ENCODE results near the gene RNF180.

The RNF180 gene, protein sequence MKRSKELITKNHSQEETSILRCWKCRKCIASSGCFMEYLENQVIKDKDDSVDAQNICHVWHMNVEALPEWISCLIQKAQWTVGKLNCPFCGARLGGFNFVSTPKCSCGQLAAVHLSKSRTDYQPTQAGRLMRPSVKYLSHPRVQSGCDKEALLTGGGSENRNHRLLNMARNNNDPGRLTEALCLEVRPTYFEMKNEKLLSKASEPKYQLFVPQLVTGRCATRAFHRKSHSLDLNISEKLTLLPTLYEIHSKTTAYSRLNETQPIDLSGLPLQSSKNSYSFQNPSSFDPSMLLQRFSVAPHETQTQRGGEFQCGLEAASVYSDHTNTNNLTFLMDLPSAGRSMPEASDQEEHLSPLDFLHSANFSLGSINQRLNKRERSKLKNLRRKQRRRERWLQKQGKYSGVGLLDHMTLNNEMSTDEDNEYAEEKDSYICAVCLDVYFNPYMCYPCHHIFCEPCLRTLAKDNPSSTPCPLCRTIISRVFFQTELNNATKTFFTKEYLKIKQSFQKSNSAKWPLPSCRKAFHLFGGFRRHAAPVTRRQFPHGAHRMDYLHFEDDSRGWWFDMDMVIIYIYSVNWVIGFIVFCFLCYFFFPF

DNA sequence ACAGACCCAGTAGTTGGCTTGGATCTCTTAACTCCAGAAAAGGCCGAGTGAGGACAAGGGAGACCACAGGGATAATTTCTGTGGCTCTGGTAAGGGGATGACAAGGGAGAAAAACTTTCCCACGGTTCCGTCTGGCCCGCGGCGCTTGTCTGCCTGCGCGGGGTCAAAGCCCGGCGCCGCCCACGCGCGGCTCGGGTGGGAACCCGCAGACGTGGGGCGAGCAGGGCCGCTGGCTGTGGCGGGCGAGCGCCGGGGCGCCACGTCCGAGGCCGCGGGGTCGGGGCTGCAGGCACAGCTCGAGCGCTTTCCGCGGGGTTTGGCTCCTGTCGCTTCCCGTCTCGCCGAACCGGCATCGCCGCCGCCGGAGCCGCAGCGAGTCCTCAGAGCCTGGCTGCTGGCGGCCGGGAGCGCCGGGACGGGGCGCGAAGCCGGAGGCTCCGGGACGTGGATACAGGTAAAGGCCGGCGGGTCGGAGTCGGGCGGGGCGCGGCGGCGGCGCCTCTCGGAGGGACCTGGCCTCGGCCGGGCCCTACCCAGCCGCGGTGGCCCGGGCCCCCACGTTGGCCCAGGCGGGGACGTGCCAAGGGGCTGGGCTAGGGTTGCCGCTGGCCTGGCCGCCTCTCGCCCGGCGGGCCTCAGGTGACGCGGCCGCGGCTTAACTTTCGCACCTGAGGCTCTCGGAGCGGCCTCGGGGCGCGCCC, at the start of gene RNF180:
RNF180 (plus strand) TSS at position 344 of the 701 bp plus-strand sequence. CDS start 34,965 bp downstream, outside the sequence.
- DNase-seq (ENCODE audit: low read depth in 2 of 2): no peak

DNA sequence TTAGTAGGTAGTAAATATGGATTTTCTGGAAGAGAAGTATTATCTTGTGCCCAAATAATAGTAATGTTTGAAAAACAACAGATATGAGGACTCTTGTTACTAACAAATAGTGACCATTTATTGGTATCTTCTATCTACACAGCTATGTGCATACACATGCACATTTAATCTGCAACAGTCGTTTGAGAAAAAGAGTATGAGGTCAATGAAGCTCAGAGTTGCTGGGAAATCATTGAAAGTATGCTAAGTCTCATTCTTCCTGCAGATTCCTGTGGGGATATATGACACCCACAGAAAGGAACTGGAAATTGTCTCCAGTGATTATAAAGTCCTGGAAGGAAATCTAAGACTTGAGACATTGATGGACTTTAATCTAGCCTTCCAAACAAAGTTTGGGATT, 40.1 kb upstream of the RNF180 start:
- no peak for DNase-seq (ENCODE audit: low read depth in 2 of 2)

DNA sequence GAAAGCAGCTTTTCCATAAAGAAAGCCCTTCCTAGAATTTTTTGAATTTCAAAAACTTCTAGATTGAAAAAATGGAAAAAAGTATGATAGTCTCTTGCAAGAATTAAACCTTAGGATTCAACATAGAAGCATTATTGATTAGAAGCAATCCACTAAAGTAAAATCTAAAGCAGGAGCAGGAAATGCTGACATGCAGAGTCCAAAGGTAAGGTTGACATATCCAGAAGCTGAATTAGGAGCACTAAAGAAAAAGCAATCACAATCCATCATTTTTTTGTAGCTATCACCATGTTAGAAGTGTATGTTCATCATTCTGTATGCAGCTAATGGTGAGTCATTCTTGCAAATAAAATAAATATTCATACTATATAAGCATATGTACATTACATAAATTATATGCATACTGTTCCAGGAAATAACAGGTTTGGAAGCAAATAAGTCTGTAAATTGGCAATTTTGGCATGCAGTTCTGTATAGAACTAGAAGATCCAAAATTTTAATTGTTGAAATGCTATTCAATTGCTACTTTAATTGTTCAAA, 39.4 kb upstream of the RNF180 start:
- no peak for DNase-seq (ENCODE audit: low read depth in 2 of 2)

DNA sequence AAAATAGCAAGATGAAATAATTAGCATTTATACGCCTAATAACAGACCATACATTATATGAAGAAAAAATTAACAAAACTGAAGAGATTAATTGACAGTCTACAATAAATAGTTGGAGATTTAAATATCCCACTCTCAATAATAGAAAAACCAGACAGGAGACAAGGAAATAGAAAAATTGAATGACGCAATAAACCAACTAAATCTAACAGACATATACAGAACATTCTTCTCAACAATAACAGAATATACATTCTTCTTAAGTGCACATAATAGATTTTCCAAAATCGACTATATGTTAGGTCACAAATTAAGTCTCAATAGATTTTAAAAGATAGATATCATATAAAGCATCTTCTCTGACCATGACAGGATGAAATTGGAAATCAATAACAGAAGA, 25.6 kb upstream of the RNF180 start:
- no peak for DNase-seq (ENCODE audit: low read depth in 2 of 2)

DNA sequence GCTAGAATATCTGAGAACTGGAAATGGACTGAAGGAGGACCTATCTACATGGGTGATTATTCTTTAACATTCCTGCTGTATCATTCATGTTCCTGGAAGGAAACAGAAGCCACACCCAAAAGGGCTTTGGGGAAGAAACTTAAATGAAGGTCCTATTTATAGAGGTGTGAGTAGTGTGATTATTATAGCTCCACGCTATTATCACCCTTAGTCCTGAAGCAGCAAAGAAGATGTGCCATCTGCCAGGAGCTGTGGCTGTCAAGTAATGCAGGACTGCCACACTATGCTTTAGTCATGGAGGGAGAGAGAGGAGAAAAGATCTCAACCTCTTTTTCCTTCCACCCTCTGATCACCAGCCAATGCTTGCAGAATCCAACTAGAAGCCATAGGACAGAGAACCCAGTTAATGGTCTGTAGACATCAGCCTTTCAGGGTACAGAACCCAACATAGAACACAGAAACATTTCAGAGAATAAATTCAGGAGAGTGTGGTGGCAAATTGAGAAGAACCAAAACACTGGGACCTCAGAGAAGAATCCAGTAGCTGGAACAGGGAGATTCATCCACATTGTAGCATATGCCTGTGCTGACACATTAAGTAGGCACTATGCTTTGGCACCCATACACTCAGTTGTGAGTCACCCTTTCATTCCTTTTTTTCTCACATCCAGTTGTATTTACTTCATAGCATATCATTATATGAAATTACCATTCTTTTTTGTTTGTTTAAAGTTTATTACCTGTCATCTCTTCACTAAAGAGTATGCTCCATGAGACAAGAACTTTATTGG, 21.0 kb upstream of the RNF180 start:
- no peak for DNase-seq (ENCODE audit: low read depth in 2 of 2)

DNA sequence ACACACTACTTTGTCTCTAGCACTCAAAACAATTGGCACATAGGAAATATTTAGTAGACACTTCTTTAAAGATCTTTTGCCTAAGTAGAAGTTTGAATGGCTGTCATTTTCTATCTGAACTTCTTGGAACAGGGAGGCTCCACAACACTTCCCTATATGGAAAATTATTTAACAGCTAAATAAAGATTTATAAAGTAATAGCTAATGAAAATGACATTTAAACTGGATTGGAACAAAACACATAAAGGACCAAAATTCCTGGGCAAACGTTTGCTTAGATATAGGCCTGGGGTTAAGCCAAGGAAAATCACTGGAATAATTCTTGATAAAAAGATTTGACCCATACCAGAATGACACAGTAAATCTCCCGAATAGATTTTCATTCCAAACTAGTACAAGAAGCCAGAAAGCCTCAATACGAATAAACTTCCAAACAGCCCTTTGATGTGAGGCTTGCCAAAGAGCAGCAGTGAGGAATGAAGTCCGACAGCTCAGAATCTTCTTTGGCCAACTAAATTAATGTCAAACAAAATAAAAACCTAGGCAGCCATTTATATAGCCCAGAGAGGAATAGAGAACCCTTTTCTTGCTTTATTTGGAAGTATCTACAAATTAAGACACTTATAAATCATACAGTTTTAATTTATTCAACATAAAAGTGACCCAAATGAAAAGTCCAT, 20.3 kb upstream of the RNF180 start:
- no peak for DNase-seq (ENCODE audit: low read depth in 2 of 2)

DNA sequence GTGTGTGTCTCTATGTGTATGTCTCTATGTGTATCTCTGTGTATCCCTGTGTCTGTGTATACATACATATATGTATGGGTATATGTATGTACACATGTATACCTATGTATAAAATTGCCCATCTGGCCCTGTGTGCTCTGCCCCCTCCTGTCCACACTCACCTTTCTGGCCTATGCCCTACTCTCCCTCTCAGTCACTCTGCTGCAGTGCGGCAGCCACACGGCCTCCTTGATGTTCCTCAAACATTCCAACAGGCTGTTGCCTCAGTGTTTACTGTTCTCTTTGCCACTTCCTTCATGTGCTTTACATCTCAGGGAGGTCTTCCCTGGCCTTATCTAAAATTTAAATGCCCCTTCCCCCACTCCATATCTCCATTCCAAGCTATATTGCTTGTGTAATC, 18.3 kb upstream of the RNF180 start:
- no peak for DNase-seq (ENCODE audit: low read depth in 2 of 2)

DNA sequence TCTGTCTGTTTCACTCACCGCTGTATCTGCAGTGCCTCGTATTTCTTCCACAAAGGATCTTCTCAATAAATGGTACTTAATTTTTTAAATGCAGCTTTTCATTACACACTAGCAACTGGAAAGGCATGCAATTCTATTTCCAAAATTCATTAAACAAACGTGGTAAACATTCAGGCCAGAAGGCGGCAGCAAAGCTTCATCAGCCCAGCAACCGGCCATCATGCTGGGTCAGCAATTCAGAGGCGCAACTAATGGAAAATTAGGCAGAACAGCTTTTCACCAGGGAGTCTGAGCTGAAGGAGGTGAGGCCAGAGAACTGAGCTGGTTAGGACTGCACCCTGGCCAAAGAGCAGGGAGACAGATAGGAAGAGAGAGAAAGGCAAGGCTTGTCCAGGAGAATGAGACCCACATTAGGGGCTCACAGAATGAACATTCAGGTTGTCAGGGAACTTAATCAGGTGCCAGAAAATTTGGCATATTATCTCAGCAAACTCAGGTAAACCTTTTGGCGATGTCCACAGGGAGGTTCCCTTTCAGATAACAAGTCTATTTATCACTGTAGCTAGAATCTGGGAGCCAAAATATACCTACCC, 17.7 kb upstream of the RNF180 start:
- DNase-seq (ENCODE audit: low read depth in 2 of 2): no peak

DNA sequence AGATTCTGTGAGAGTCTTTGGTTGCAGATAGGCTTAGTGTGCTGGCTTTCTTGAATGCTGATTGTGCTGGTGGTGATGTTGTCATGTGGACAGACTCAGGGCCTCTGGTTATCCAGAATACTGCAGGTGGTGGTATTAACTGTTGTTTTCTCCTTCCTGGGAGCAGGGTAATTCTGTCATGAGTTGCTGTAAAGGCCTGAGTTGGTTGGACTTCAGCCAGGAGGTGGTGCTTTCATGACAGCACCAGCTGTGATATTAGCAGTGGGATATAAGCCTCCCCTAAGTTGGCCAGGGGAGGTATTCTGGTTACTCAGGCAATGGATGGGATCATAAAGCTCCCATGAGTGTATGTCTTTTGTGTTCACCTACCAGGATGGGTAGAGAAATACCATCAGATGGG, 16.4 kb upstream of the RNF180 start:
- no peak for DNase-seq (ENCODE audit: low read depth in 2 of 2)

DNA sequence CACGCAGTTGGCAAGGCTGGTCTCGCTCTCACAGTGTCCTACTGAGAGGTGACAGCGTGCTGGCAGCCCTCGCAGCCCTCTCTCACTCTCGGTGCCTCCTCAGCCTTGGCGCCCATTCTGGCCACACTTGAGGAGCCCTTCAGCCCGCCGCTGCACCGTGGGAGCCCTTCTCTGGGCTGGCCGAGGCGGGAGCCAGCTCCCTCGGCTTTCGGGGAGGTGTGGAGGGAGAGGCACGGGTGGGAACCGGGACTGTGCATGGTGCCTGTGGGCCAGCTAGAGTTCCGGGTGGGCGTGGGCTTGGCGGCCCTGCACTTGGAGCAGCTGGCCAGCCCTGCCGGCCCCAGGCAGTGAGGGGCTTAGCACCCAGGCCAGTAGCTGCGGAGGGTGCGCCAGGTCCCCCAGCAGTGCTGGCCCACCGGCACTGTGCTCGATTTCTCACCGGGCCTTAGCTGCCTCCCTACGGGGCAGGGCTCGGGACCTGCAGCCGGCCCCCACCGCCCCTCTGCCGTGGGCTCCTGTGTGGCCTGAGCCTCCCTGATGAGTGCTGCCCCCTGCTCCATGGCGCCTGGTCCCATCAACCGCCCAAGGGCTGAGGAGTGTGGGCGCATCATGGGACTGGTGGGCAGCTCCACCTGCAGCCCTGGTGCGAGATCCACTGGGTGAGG, 15.7 kb upstream of the RNF180 start:
- DNase-seq (ENCODE audit: low read depth in 2 of 2): no peak

DNA sequence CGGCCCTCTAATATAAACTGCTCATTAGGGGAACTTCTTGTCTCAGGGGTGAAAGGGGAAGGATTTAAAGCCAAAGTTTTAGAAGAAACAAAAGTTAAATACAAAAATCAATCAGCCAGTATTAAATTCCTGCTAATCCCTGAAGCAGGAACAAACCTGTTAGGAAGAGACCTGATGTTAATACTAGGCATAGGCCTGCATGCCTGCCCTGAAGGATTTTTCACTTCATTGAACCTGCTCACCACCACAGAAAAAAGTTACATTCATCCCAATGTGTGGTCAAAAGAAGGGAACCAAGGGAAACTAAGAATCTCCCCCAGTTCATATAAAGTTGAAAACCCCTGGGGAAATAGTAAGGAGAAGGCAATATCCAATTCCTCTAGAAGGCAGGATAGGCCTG, 9.4 kb upstream of the RNF180 start:
- DNase-seq (ENCODE audit: low read depth in 2 of 2): no peak

DNA sequence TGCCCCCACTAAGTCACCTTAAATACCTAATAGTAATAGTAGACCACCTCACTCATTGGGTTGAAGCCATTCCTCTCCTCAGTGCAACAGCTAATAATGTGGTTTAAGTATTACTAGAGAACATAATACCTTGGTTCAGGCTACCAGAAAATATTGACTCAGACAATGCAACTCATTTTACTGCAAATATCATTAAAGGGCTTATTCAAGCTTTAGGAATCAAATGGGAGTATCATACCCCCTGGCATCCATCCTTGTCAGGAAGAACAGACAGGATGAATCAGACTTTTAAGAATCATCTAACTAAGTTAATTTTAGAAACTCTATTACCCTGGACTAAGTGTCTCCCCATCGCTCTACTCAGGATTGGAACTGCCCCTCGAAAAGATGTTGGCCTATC, 6.8 kb upstream of the RNF180 start:
- no peak for DNase-seq (ENCODE audit: low read depth in 2 of 2)

DNA sequence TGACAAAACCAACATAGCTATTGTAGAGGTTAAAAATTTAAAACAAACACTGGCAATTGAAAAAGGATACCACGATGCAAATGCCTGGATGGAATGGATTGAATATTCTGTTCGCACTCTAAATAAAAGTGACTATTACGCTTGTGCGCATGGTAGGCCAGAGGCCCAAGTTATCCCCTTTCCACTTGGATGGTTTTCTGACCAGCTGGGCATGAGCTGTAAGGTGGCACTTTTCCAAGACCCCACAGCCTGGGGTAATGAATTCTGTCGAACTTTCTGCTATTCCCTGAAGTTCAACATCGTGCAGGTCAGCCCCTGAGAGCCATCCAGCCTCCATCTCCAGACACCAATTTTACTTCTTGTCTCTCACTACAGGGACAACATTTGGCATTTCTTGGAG, 5.4 kb upstream of the RNF180 start:
- DNase-seq (ENCODE audit: low read depth in 2 of 2): no peak

DNA sequence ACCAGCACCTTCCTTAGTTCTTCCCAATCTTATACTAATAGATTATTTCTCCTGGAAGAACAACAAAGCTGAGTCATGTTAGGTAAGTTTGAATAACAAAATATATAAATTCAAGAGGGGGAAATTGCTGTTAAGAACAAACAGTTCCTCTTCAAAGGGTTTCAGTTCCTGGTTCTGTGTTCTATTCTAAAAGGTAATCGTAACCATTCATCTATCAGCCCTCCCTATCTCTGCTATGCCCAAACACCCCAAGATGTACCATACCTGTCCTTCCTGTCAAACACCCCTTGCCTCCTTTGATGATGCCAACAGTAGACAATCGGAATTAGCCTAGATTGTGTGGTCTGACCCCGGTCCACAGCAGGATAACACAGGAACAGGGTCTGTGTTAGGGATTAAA, 4.2 kb upstream of the RNF180 start:
- DNase-seq (ENCODE audit: low read depth in 2 of 2): no peak

DNA sequence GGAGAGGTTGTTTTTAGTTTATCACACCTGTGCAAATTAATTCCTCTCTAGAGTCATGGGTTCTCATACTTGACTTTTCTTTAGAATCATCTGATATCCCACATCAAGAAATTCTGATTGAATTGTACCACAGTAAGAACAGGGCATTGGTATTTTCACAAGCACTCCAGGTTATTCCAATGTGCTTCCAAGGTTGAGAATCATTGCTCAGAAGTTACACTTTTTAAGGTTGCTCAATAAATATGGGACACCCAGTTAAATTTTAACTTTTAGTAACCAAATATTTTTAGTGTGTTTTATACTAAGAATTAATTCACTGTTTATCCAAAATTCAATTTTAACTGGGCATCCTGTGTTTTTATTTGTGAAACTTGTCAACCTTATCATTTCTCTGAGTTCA, 2.5 kb upstream of the RNF180 start:
- no peak for DNase-seq (ENCODE audit: low read depth in 2 of 2)

DNA sequence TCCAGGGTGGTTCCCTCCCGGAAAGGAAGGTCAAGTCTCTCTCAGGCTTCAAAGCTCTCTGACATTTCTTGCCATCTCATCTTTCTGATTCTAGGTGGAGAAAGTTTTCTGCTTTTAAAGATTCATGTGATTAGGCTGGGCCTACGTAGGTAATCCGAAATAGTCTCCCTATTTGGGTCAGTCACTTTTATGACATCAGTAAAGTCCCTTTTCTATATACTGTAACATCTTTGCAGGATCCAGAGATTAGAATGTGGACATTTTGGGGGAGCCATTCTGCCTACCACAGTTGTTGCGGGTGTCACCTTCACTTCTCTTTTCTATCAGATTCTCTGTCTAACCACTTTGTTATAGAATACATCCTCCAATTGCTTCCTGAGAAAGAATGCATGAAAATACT, 1.9 kb upstream of the RNF180 start:
- DNase-seq (ENCODE audit: low read depth in 2 of 2): no peak

DNA sequence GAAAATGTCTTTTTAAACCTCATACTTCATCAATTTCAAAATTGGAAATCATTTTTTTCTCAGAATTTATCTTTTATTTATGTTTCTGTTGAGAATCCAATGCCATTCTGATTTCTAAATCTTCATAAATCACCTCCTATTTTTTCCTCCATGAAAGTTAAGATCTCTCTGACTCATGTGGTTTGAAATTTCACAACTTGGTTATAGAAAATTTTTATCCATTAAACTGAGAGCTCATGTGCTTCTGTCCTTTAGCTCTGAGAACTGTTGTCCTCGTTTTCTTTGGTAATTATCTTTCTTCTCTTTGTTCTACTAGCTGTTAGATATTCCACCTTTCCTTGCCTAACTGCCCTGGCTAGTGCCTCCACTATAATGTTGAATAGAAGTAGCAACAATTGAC, 1.5 kb upstream of the RNF180 start:
- no peak for DNase-seq (ENCODE audit: low read depth in 2 of 2)

DNA sequence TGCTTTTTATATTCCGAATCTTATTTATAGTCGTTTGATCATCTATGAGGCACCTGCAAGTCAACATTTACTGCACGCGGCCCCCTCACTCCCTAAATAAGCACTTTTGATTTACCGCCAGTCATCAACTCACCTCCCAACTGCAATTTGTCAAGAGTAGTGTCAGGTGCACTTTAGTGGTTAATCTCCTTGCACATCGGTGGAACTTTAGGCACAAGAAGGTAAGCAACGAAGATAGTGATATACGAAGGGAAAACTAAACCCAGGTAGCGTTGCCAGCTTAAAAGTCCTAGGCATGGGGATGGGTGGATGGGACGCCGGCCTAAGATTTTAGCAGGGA, 513 bp upstream of the RNF180 start:
- no peak for DNase-seq (ENCODE audit: low read depth in 2 of 2)

DNA sequence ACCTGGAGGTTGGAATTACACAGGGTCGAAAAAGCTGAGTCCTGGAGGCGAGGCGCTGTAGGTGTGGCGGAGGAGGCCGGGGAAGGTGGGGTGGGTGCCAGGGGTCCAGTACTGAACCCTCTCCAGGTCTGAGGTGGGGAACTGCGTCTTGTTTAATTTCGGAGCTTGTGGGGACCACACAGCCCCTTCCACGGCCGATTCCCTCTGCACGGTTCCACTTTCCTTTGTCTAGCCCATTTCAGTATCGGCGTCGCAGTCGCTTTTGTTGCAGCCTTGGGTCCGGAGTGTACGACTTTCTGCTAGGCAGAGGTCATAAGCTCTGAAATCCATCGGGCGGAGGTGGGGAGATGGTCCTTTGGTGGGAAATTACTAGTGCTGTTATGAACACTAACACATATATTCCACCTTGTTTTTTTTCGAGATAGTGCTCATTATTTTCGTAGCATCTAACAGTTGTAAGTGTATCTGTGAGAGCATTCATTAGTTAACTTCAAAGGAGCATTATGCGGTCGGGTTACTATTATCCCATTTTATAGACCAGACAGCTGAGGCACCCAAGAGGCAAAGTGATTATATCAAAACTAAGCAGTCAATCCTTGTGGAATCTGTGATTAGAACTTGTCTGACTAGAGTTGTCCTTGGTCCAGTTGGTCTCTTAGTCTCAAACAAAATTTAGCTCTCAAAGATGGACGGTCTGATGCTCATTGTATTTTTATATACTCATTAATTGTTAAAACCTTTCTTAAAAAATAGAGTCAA, 737 bp downstream of the RNF180 start:
- DNase-seq (ENCODE audit: low read depth in 2 of 2): no peak

DNA sequence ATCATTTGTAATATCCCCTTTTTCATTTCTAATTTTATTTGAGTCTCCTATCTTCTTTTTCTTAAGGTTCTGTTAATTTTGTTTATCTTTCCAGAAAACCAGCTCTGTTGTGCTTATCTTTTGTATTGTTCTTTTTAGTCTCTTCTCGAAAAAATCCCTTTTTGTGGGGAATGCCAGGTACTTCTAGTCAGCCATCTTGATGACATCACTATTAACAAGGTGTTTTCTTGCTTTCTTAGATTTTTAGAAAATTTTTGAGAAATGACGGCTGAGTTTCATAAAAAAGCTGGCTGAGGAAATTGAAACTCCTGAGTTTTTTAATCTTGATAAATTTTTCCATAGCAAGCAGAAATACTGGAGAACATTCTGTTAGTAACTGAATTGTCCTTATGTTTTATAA, 10.7 kb downstream of the RNF180 start:
- DNase-seq (ENCODE audit: low read depth in 2 of 2): no peak
